Calu3 (cell line): ENCODE measurements around the gene LBR. TPM values are rescaled to one million over a fixed set of nuclear protein-coding genes. Genes with fewer than 3 reads are reported as not detected.

Experiments used
- BruUV-seq: library from RNA; stranded (reverse); fragments of 400-500 nt; replicated peaks from 2 replicates; lab custom pipeline; 2021; lab: Mats Ljungman, UMichigan
- CTCF ChIA-PET: fragments of 300-600 bp; sonication (Branson Sonifier 250); formaldehyde crosslinking; loops from one replicate; lab custom pipeline; 2022; ENCODE audit warnings: antibody characterized with exemption; lab: Charles Lee
- DNase-seq: peaks from one replicate; pipeline ENCODE4 v3.0.0; 2022
- H3K27ac Mint-ChIP-seq: one replicate; pipeline ENCODE4 v1.8.0; 2022; ENCODE audit warnings: mixed read lengths; ENCODE audit not compliant: unreplicated experiment
- H3K27me3 Mint-ChIP-seq: one replicate; pipeline ENCODE4 v1.8.0; 2022; ENCODE audit warnings: mixed read lengths; ENCODE audit not compliant: unreplicated experiment
- H3K36me3 Mint-ChIP-seq: one replicate; pipeline ENCODE4 v1.8.0; 2022; ENCODE audit warnings: mild to moderate bottlenecking, moderate library complexity, mixed read lengths; ENCODE audit not compliant: insufficient read depth, unreplicated experiment
- H3K4me1 Mint-ChIP-seq: one replicate; pipeline ENCODE4 v1.8.0; 2022; ENCODE audit warnings: mild to moderate bottlenecking, low read depth, mixed read lengths; ENCODE audit not compliant: unreplicated experiment
- H3K4me3 Mint-ChIP-seq: one replicate; pipeline ENCODE4 v1.8.0; 2022; ENCODE audit warnings: mild to moderate bottlenecking, low read depth, moderate library complexity, mixed read lengths; ENCODE audit not compliant: unreplicated experiment
- H3K9me3 Mint-ChIP-seq: one replicate; pipeline ENCODE4 v1.8.0; 2022; ENCODE audit warnings: low read depth, mixed read lengths; ENCODE audit not compliant: unreplicated experiment
- CTCF ChIP-seq: fragments of 200-600 bp; IDR thresholded peaks from one replicate; pipeline ENCODE4 v1.8.0; 2022; ENCODE audit warnings: antibody characterized with exemption; ENCODE audit not compliant: unreplicated experiment
- intact Hi-C: fragments of 100-400 bp; cut with micrococcal nuclease; formaldehyde crosslinking; loops from one replicate; pipeline ENCODE4 v1.10.0; 2022; ENCODE audit not compliant: unreplicated experiment
- total RNA-seq: library from RNA; stranded (reverse); gene quantifications from 2 replicates; pipeline ENCODE4 v1.2.3, GENCODE V29; 2022

The LBR gene
- total RNA-seq, 1 experiment from 2014 or later = 183 TPM

GRCh38 chr1:225445639-225446594, 18.1 kb upstream of the LBR start:
- intact Hi-C loops = no loop called here

GRCh38 chr1:225442123-225442505, 14.3 kb upstream of the LBR start:
- DNase-seq = no peak
- Mint-ChIP-seq H3K36me3 (peaks cover 51% of the 10 kb centered on the region), H3K4me1 (peaks cover 82% of the 10 kb centered on the region), H3K9me3 (no peaks in the 10 kb centered on the region), H3K4me3 (no peak overlapping the region), H3K27me3 (no peaks in the 10 kb centered on the region), H3K27ac (peak overlapping the region; percentile 92)
- no TSS peak for BruUV-seq
- intact Hi-C loops = no loop called here
- CTCF ChIA-PET = interaction anchor here (0.7 to 2.8 kb wide), 10 partner anchors 12 to 482 kb away, joined by 3 to 16 read pairs (median 6); partner anchors contain the start of genes LBR, PYCR2 and TMEM63A
- TF ChIP-seq CTCF = no peak

More at GRCh38 chr1:225445639-225446594, 18.1 kb upstream of the LBR start:
- no peaks in the 10 kb centered on the region for H3K9me3 Mint-ChIP-seq
- no peak for TF ChIP-seq CTCF
- CTCF ChIA-PET = interaction anchor here (0.6 to 2.4 kb wide), 3 partner anchors 9 to 548 kb away, joined by 3 to 9 read pairs (median 4); no protein-coding TSS in a partner anchor
- no peak for DNase-seq
- no TSS peak for BruUV-seq
- H3K27me3 Mint-ChIP-seq = no peaks in the 10 kb centered on the region
- peaks cover 60% of the 10 kb centered on the region for H3K36me3 Mint-ChIP-seq
- H3K27ac Mint-ChIP-seq = peak overlapping the region; percentile 92
- peaks cover 94% of the 10 kb centered on the region for H3K4me1 Mint-ChIP-seq
- peak overlapping the region; percentile 40 for H3K4me3 Mint-ChIP-seq

- H3K4me1 Mint-ChIP-seq = peaks cover 76% of the 10 kb centered on the region
- intact Hi-C loops = loop anchor here (1.0 to 2.0 kb wide), 2 partner anchors 13 to 123 kb away; partner anchors contain the start of gene LBR
- BruUV-seq = no TSS peak
- TF ChIP-seq CTCF = peak; percentile 73
- H3K36me3 Mint-ChIP-seq = peaks cover 45% of the 10 kb centered on the region
- peak; percentile 75 for DNase-seq
- CTCF ChIA-PET = interaction anchor here (0.6 to 2.8 kb wide), 12 partner anchors 8 to 1334 kb away, joined by 3 to 16 read pairs (median 6); partner anchors contain the start of genes LBR, PYCR2 and TMEM63A
- H3K4me3 Mint-ChIP-seq = peak overlapping the region; percentile 37
- no peaks in the 10 kb centered on the region for H3K9me3 Mint-ChIP-seq
- H3K27ac Mint-ChIP-seq = peak overlapping the region; percentile 92
- H3K27me3 Mint-ChIP-seq = no peaks in the 10 kb centered on the region
These were observed 13.7 kb upstream of the LBR start for GRCh38 chr1:225441314-225442122.
